Measurements from ENCODE around the gene ZNF358. TPM values are rescaled to one million over a fixed set of nuclear protein-coding genes. Genes with fewer than 3 reads are reported as not detected.

The ZNF358 gene
- total and polyA plus RNA-seq, 2 of the 13 experiments (the other 11 are each of a cell fraction or from before 2014, with no cell fraction given), result 9.1 to 37.0 TPM

DNA sequence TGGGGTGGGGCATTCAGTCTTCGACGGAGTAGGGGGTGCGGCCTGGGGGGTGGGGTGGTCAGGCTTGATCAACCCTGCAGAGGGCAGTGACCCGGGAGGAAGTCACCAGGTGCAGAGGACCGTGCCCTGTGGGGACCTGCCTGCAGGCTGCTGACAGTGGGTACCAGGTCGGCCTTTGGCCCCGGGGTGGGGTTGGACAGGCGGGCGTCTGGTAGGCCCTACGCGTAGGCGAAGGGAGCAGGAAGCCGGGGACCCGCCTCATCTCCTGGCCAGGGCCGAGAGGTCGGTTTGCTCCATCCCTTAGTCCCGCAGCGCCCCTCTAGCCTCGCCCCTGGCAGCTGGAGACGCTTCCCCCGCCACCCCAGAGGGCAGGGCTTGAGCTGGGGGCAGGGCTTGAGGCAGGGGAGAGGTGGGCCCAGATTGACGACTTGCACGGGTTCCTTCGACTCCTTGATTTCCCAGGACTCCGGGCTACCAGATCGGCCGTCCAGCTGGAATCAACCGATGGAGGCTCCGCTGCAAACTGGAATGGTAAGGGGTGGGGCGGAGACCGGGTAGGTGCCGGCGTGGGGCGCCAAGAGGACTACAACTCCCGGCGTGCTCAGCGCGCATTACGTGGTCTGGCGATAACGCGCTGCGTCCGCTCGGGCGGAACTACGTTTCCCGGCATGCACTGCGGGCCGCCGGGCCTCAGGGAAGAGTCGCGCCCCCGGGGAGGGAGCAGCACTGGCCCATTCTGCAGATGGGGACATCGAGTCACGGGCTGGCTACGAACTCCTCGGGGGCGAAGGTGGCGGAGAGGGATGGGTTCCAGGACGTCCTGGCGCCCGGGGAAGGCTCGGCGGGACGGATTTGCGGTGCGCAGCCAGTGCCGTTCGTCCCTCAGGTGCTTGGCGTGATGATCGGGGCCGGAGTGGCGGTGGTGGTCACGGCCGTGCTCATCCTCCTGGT is 19.4 kb downstream of the ZNF358 start, which contains the start of gene PNPLA6 (continued):
- TF ChIP-seq, protein P1, sequence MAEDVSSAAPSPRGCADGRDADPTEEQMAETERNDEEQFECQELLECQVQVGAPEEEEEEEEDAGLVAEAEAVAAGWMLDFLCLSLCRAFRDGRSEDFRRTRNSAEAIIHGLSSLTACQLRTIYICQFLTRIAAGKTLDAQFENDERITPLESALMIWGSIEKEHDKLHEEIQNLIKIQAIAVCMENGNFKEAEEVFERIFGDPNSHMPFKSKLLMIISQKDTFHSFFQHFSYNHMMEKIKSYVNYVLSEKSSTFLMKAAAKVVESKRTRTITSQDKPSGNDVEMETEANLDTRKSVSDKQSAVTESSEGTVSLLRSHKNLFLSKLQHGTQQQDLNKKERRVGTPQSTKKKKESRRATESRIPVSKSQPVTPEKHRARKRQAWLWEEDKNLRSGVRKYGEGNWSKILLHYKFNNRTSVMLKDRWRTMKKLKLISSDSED (CRISPR knock-in tag; IDR thresholded peaks at IDR 0.05), result no peak
- TF ChIP-seq ZNF367 (CRISPR knock-in tag; IDR thresholded peaks at IDR 0.05; ENCODE audit: borderline replicate concordance) (no peak), ZNF672 (CRISPR knock-in tag; IDR thresholded peaks at IDR 0.05) (no peak), ZNF546 (CRISPR knock-in tag; conservative IDR thresholded peaks at IDR 0.05) (no peak), ZNF382 (CRISPR knock-in tag; IDR thresholded peaks at IDR 0.05; ENCODE audit: borderline replicate concordance) (no peak), KDM5A (IDR thresholded peaks at IDR 0.05; ENCODE audit: borderline replicate concordance, low read length) (peak; percentile 64; the same call in 1 of the 2 replicates), MATR3 (CRISPR knock-in tag; IDR thresholded peaks at IDR 0.05) (no peak), ZSCAN9 (CRISPR knock-in tag; IDR thresholded peaks at IDR 0.05; ENCODE audit: borderline replicate concordance) (no peak), FIP1L1 (IDR thresholded peaks at IDR 0.05; ENCODE audit: borderline replicate concordance, insufficient read depth, low read depth, low read length) (no peak), ZBTB20 (CRISPR knock-in tag; IDR thresholded peaks at IDR 0.05; ENCODE audit: borderline replicate concordance, low read depth) (0 out of 2 replicates have a peak, but pooled peaks have one; percentile 22), PCBP1 (IDR thresholded peaks at IDR 0.05; ENCODE audit: borderline replicate concordance, low read depth, low read length) (peak; percentile 92), ZFP1 (CRISPR knock-in tag; IDR thresholded peaks at IDR 0.05) (peak; percentile 51; the same call in 1 of the 2 replicates), ONECUT2 (CRISPR knock-in tag; IDR thresholded peaks at IDR 0.05) (no peak)
- TF ChIP-seq, protein P2, sequence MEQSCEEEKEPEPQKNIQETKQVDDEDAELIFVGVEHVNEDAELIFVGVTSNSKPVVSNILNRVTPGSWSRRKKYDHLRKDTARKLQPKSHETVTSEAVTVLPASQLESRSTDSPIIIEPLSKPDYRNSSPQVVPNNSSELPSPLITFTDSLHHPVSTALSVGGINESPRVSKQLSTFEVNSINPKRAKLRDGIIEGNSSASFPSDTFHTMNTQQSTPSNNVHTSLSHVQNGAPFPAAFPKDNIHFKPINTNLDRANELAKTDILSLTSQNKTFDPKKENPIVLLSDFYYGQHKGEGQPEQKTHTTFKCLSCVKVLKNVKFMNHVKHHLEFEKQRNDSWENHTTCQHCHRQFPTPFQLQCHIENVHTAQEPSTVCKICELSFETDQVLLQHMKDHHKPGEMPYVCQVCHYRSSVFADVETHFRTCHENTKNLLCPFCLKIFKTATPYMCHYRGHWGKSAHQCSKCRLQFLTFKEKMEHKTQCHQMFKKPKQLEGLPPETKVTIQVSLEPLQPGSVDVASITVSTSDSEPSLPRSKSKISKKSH (CRISPR knock-in tag; IDR thresholded peaks at IDR 0.05; ENCODE audit: borderline replicate concordance), result no peak; the same call in 1 of the 2 replicates
- TF ChIP-seq, protein P3, sequence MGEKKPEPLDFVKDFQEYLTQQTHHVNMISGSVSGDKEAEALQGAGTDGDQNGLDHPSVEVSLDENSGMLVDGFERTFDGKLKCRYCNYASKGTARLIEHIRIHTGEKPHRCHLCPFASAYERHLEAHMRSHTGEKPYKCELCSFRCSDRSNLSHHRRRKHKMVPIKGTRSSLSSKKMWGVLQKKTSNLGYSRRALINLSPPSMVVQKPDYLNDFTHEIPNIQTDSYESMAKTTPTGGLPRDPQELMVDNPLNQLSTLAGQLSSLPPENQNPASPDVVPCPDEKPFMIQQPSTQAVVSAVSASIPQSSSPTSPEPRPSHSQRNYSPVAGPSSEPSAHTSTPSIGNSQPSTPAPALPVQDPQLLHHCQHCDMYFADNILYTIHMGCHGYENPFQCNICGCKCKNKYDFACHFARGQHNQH (CRISPR knock-in tag; IDR thresholded peaks at IDR 0.05), result peak; percentile 46; the same call in 1 of the 2 replicates
- TF ChIP-seq, protein P4, sequence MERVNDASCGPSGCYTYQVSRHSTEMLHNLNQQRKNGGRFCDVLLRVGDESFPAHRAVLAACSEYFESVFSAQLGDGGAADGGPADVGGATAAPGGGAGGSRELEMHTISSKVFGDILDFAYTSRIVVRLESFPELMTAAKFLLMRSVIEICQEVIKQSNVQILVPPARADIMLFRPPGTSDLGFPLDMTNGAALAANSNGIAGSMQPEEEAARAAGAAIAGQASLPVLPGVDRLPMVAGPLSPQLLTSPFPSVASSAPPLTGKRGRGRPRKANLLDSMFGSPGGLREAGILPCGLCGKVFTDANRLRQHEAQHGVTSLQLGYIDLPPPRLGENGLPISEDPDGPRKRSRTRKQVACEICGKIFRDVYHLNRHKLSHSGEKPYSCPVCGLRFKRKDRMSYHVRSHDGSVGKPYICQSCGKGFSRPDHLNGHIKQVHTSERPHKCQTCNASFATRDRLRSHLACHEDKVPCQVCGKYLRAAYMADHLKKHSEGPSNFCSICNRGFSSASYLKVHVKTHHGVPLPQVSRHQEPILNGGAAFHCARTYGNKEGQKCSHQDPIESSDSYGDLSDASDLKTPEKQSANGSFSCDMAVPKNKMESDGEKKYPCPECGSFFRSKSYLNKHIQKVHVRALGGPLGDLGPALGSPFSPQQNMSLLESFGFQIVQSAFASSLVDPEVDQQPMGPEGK (CRISPR knock-in tag; IDR thresholded peaks at IDR 0.05), result peak; percentile 85
- TF ChIP-seq, protein P5, sequence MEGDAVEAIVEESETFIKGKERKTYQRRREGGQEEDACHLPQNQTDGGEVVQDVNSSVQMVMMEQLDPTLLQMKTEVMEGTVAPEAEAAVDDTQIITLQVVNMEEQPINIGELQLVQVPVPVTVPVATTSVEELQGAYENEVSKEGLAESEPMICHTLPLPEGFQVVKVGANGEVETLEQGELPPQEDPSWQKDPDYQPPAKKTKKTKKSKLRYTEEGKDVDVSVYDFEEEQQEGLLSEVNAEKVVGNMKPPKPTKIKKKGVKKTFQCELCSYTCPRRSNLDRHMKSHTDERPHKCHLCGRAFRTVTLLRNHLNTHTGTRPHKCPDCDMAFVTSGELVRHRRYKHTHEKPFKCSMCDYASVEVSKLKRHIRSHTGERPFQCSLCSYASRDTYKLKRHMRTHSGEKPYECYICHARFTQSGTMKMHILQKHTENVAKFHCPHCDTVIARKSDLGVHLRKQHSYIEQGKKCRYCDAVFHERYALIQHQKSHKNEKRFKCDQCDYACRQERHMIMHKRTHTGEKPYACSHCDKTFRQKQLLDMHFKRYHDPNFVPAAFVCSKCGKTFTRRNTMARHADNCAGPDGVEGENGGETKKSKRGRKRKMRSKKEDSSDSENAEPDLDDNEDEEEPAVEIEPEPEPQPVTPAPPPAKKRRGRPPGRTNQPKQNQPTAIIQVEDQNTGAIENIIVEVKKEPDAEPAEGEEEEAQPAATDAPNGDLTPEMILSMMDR (CRISPR knock-in tag; IDR thresholded peaks at IDR 0.05), result peak; percentile 34
- TF ChIP-seq, protein P6, sequence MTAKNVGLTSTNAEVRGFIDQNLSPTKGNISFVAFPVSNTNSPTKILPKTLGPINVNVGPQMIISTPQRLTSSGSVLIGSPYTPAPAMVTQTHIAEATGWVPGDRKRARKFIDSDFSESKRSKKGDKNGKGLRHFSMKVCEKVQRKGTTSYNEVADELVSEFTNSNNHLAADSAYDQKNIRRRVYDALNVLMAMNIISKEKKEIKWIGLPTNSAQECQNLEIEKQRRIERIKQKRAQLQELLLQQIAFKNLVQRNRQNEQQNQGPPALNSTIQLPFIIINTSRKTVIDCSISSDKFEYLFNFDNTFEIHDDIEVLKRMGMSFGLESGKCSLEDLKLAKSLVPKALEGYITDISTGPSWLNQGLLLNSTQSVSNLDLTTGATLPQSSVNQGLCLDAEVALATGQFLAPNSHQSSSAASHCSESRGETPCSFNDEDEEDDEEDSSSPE (CRISPR knock-in tag; IDR thresholded peaks at IDR 0.05), result peak; percentile 71; the same call in 1 of the 2 replicates

All from HepG2 (cell line).